Measurements from ENCODE around the gene KLHL18. TPM values are rescaled to one million over a fixed set of nuclear protein-coding genes. Genes with fewer than 3 reads are reported as not detected.
"Not testable (repeated sequence)": the region's sequence is repeated elsewhere in the genome, so short reads cannot be mapped to it uniquely, and the experiment has no call there.

The KLHL18 gene
- total and polyA plus RNA-seq, 5 donors = 25.3 to 67.2 (median 33.8) TPM

- H3K4me1 ChIP-seq (ENCODE audit: control insufficient read depth, insufficient read depth, low read length) = no peaks in the 10 kb centered on the region
- 85% methylated on average over 2 of the region's 2 CpGs for WGBS
- ATAC-seq (no peak), DNase-seq (no peak)
- no peak overlapping the region for H3K4me3 ChIP-seq (ENCODE audit: low read length)
- H3K9me3 ChIP-seq (ENCODE audit: control insufficient read depth, low read length) = no peaks in the 10 kb centered on the region
- intact Hi-C loops (cut with DNase I) = no loop called here
- no peak overlapping the region for H3K27ac ChIP-seq (ENCODE audit: low read length)
- no peaks in the 10 kb centered on the region for H3K27me3 ChIP-seq (ENCODE audit: control insufficient read depth, insufficient read depth)
These were observed 12.6 kb downstream of the KLHL18 start for GRCh38 chr3:47295322-47295721.

GRCh38 chr3:47295976-47296375 lies 13.2 kb downstream of the KLHL18 start:
- Histone ChIP-seq H3K27ac (ENCODE audit: low read length) (no peak overlapping the region), H3K27me3 (ENCODE audit: control insufficient read depth, insufficient read depth) (no peaks in the 10 kb centered on the region), H3K4me3 (ENCODE audit: low read length) (no peak overlapping the region), H3K4me1 (ENCODE audit: control insufficient read depth, insufficient read depth, low read length) (no peaks in the 10 kb centered on the region), H3K9me3 (ENCODE audit: control insufficient read depth, low read length) (no peaks in the 10 kb centered on the region)
- ATAC-seq (no peak), DNase-seq (no peak)
- 93% methylated on average over 6 of the region's 6 CpGs for WGBS
- intact Hi-C loops (cut with DNase I) = no loop called here

- DNase-seq (no peak), ATAC-seq (no peak)
- no peaks in the 10 kb centered on the region for H3K27me3 ChIP-seq (ENCODE audit: control insufficient read depth, insufficient read depth)
- H3K9me3 ChIP-seq (ENCODE audit: control insufficient read depth, low read length) = no peaks in the 10 kb centered on the region
- H3K27ac ChIP-seq (ENCODE audit: low read length) = no peak overlapping the region
- no peak overlapping the region for H3K4me3 ChIP-seq (ENCODE audit: low read length)
- 86% methylated on average over 2 of the region's 2 CpGs for WGBS
- intact Hi-C loops (cut with DNase I) = no loop called here
- H3K4me1 ChIP-seq (ENCODE audit: control insufficient read depth, insufficient read depth, low read length) = no peaks in the 10 kb centered on the region
These were observed 14.0 kb downstream of the KLHL18 start for GRCh38 chr3:47296562-47297302.

- intact Hi-C loops (cut with DNase I) = no loop called here
- WGBS = 96% methylated on average over 3 of the region's 3 CpGs
- no peak overlapping the region for H3K4me3 ChIP-seq (ENCODE audit: low read length)
- DNase-seq (no peak), ATAC-seq (no peak)
- H3K27ac ChIP-seq (ENCODE audit: low read length) = no peak overlapping the region
- H3K4me1 ChIP-seq (ENCODE audit: control insufficient read depth, insufficient read depth, low read length) = no peaks in the 10 kb centered on the region
- H3K27me3 ChIP-seq (ENCODE audit: control insufficient read depth, insufficient read depth) = no peaks in the 10 kb centered on the region
- H3K9me3 ChIP-seq (ENCODE audit: control insufficient read depth, low read length) = no peaks in the 10 kb centered on the region
These were observed 15.7 kb downstream of the KLHL18 start for GRCh38 chr3:47298439-47298838.

- 93% methylated on average over 9 of the region's 9 CpGs for WGBS
- ATAC-seq (no peak), DNase-seq (no peak)
- H3K27me3 ChIP-seq (ENCODE audit: control insufficient read depth, insufficient read depth) = no peaks in the 10 kb centered on the region
- H3K9me3 ChIP-seq (ENCODE audit: control insufficient read depth, low read length) = no peaks in the 10 kb centered on the region
- no peak overlapping the region for H3K27ac ChIP-seq (ENCODE audit: low read length)
- no peak overlapping the region for H3K4me3 ChIP-seq (ENCODE audit: low read length)
- H3K4me1 ChIP-seq (ENCODE audit: control insufficient read depth, insufficient read depth, low read length) = no peaks in the 10 kb centered on the region
- intact Hi-C loops (cut with DNase I) = no loop called here
These were observed 16.9 kb downstream of the KLHL18 start for GRCh38 chr3:47299381-47300318.

- no peaks in the 10 kb centered on the region for H3K9me3 ChIP-seq (ENCODE audit: control insufficient read depth, low read length)
- no peaks in the 10 kb centered on the region for H3K4me1 ChIP-seq (ENCODE audit: control insufficient read depth, insufficient read depth, low read length)
- ATAC-seq (no peak), DNase-seq (no peak)
- H3K27me3 ChIP-seq (ENCODE audit: control insufficient read depth, insufficient read depth) = no peaks in the 10 kb centered on the region
- no peak overlapping the region for H3K27ac ChIP-seq (ENCODE audit: low read length)
- intact Hi-C loops (cut with DNase I) = no loop called here
- no peak overlapping the region for H3K4me3 ChIP-seq (ENCODE audit: low read length)
These were observed 18.7 kb downstream of the KLHL18 start for GRCh38 chr3:47301456-47301855.

- no peaks in the 10 kb centered on the region for H3K4me1 ChIP-seq (ENCODE audit: control insufficient read depth, insufficient read depth, low read length)
- no peaks in the 10 kb centered on the region for H3K9me3 ChIP-seq (ENCODE audit: control insufficient read depth, low read length)
- intact Hi-C loops (cut with DNase I) = no loop called here
- H3K27ac ChIP-seq (ENCODE audit: low read length) = no peak overlapping the region
- H3K27me3 ChIP-seq (ENCODE audit: control insufficient read depth, insufficient read depth) = no peaks in the 10 kb centered on the region
- WGBS = 79% methylated on average over 2 of the region's 2 CpGs
- ATAC-seq (no peak), DNase-seq (no peak)
- no peak overlapping the region for H3K4me3 ChIP-seq (ENCODE audit: low read length)
These were observed 23.3 kb downstream of the KLHL18 start for GRCh38 chr3:47306022-47306421.

GRCh38 chr3:47309231-47309630 lies 26.5 kb downstream of the KLHL18 start:
- H3K27me3 ChIP-seq (ENCODE audit: control insufficient read depth, insufficient read depth); ATAC-seq; H3K4me1 ChIP-seq (ENCODE audit: control insufficient read depth, insufficient read depth, low read length); H3K9me3 ChIP-seq (ENCODE audit: control insufficient read depth, low read length); H3K27ac ChIP-seq (ENCODE audit: low read length); DNase-seq; H3K4me3 ChIP-seq (ENCODE audit: low read length); intact Hi-C loops (cut with DNase I): not testable (repeated sequence)
- 98% methylated on average over 26 of the region's 28 CpGs for WGBS

- 88% methylated on average over 4 of the region's 4 CpGs for WGBS
- Histone ChIP-seq H3K27ac (ENCODE audit: low read length) (no peak overlapping the region), H3K9me3 (ENCODE audit: control insufficient read depth, low read length) (no peaks in the 10 kb centered on the region), H3K27me3 (ENCODE audit: control insufficient read depth, insufficient read depth) (no peaks in the 10 kb centered on the region), H3K4me3 (ENCODE audit: low read length) (no peak overlapping the region), H3K4me1 (ENCODE audit: control insufficient read depth, insufficient read depth, low read length) (no peaks in the 10 kb centered on the region)
- DNase-seq (no peak), ATAC-seq (no peak)
- intact Hi-C loops (cut with DNase I) = no loop called here
These were observed 27.6 kb downstream of the KLHL18 start for GRCh38 chr3:47310391-47310790.

GRCh38 chr3:47313341-47314055 lies 30.8 kb downstream of the KLHL18 start:
- no peak overlapping the region for H3K27ac ChIP-seq (ENCODE audit: low read length)
- no peak for DNase-seq
- no peak for ATAC-seq
- H3K27me3 ChIP-seq (ENCODE audit: control insufficient read depth, insufficient read depth) = no peaks in the 10 kb centered on the region
- H3K4me3 ChIP-seq (ENCODE audit: low read length) = no peak overlapping the region
- no peaks in the 10 kb centered on the region for H3K9me3 ChIP-seq (ENCODE audit: control insufficient read depth, low read length)
- WGBS = 91% methylated on average over 1 of the region's 1 CpG
- peaks cover 1% of the 10 kb centered on the region for H3K4me1 ChIP-seq (ENCODE audit: control insufficient read depth, insufficient read depth, low read length)
- intact Hi-C loops (cut with DNase I) = no loop called here
